Heart right ventricle (tissue), 16 donors: Measurements from ENCODE around the gene ANKEF1. TPM values are rescaled to one million over a fixed set of nuclear protein-coding genes. Genes with fewer than 3 reads are reported as not detected.

Experiments used
- ATAC-seq, 8 donors: fragments of 200-7000 bp; cut with Tn5 transposase; one replicate each; pipeline ENCODE4 v1.9.1; 2020; ENCODE audit warnings: mild to moderate bottlenecking in 8 of 8, moderate library complexity in 8 of 8, moderate number of reproducible peaks in 1 of 8
- DNase-seq, 2 donors: peaks; one replicate each; pipeline ENCODE4 v3.0.0-alpha.2; 2020
- H3K27ac ChIP-seq, 10 donors: fragments of 200-600 bp; sonication (generic) in 2 of 10; one replicate each; pipeline versions ENCODE4 v1.5.0 to v1.8.0; 2020 to 2022; ENCODE audit warnings: mild to moderate bottlenecking in 3 of 10
- H3K27me3 ChIP-seq, 7 donors: fragments of 200-600 bp; one replicate each; pipeline ENCODE4 v1.8.0; 2021 to 2022; ENCODE audit warnings: mild to moderate bottlenecking in 2 of 7
- H3K36me3 ChIP-seq, 9 donors: fragments of 200-600 bp; sonication (generic) in 1 of 9; one replicate each; pipeline versions ENCODE4 v1.5.0 to v1.8.0; 2020 to 2022; ENCODE audit warnings: mild to moderate bottlenecking in 2 of 9
- H3K4me1 ChIP-seq, 9 donors: fragments of 200-600 bp; sonication (generic) in 1 of 9; one replicate each; pipeline versions ENCODE4 v1.5.0 to v1.8.0; 2020 to 2022; ENCODE audit warnings: mild to moderate bottlenecking in 4 of 9
- H3K4me3 ChIP-seq, 10 donors: fragments of 200-600 bp; sonication (generic) in 2 of 10; one replicate each; pipeline versions ENCODE4 v1.5.0 to v1.8.0; 2020 to 2022; ENCODE audit warnings: mild to moderate bottlenecking in 7 of 10, moderate library complexity in 2 of 10
- H3K9me3 ChIP-seq, 11 donors: fragments of 200-600 bp in 10 of 11; sonication (generic) in 2 of 11; one replicate each; pipeline versions ENCODE4 v1.5.0 to v1.8.0; 2013 to 2022; ENCODE audit warnings: mild to moderate bottlenecking in 2 of 11, control low read depth in 1 of 11, moderate library complexity in 1 of 11
- CTCF ChIP-seq, 9 donors: fragments of 200-600 bp; sonication (generic) in 2 of 9; IDR thresholded peaks; one replicate each; pipeline versions ENCODE4 v1.5.0 to v1.8.0; 2021 to 2022; ENCODE audit warnings: antibody characterized with exemption in 9 of 9, mild to moderate bottlenecking in 5 of 9, moderate library complexity in 1 of 9
- WGBS, 2 donors: extraction: QIAGEN DNeasy Blood & Tissue Kit; methylation state at CpG; one replicate each; pipeline ENCODE4 v1.1.7; 2013; ENCODE audit warnings: inconsistent platforms in 1 of 2; 5-methylcytosine and 5-hydroxymethylcytosine counted together
- intact Hi-C, 10 donors: fragments of 100-400 bp; cut with DNase I; formaldehyde crosslinking; loops; one replicate each; pipeline versions ENCODE4 v1.11.1 to v1.14.2; 2022
- polyA plus RNA-seq, 2 donors: library from polyadenylated mRNA; stranded (reverse); fragments of 200-250 nt; gene quantifications; one replicate each; pipeline ENCODE4 v1.2.3, GENCODE V29; 2013
- total RNA-seq, 10 donors: library from RNA; stranded (reverse); fragmentation: NEBNext Ultra II Directional in 3 of 10; extraction: Animal tissue kit (Norgen Biotek cat#: 25700) in 3 of 10; gene quantifications; one replicate each; pipeline versions ENCODE4 v1.2.1 to v1.2.4, GENCODE V29; 2021 to 2023
- donor health status: Arrhythmogenic right ventricular cardiomyopathy.
- donor health status: ischemic (EF 13 %, LVEDD 7.1; RV severe dilation, severe dysfunction).
- donor health status: healthy with polysubstance abuse.
- donor health status: DM: no; HTN: yes; CAD: no.
- donor health status: DM: no; HTN: no; CAD: no.
- donor health status: ischemic (EF 25% LVEDD 6.9; RV normal size, moderate dysfunction).
- donor health status: ischemic (EF 25% LVEDD 5.7; RV mildly dilated, moderate dysfunction).
- donor health status: healthy.
- donor health status: DM: yes; HTN: yes; CAD: no.
- donor health status: Ischemic cardiomyopathy.
- donor health status: ischemic (EF 35%, LVEDD 5.7; RV mildly dilated, moderate dysfunction).
- donor health status: nonischemic (EF 11% LVEDD 7.7; RV severe dilation, severe dysfunction).
- donor health status: DM: yes; HTN: yes; CAD: no.
- donor health status: PGD.
- donor health status: ischemic (EF 29% LVEDD 5.4; RV normal size, mild dysfunction).
- donor health status: nonischemic (EF 23%, LVEDD 6.1; RV moderate dilation, normal function).

ANKEF1 gene
- total and polyA plus RNA-seq, 12 donors = 0.37 to 2.1 (median 1.6) TPM

- H3K36me3 ChIP-seq = no peaks in the 10 kb centered on the region
- H3K4me1 ChIP-seq = no peaks in the 10 kb centered on the region
- H3K4me3 ChIP-seq = no peak overlapping the region
- no peaks in the 10 kb centered on the region for H3K27me3 ChIP-seq
- no peak for TF ChIP-seq CTCF (IDR thresholded peaks at IDR 0.05)
- no peak overlapping the region for H3K27ac ChIP-seq
- 81 to 83% methylated on average over 1 of the region's 1 CpG for WGBS, 2 donors
- peaks cover 0 to 8% (median 3%) of the 10 kb centered on the region in 11 donors for H3K9me3 ChIP-seq
- DNase-seq (no peak), ATAC-seq (peak in 3 of 8 donors; percentile 29 to 63 (median 39))
- intact Hi-C loops = no loop called here
Measured at GRCh38 chr20:9999645-10000044, 35.1 kb upstream of the ANKEF1 start.

GRCh38 chr20:10002866-10003265 is 31.9 kb upstream of the ANKEF1 start:
- H3K27ac ChIP-seq = no peak overlapping the region
- 66 to 81% methylated on average over 1 of the region's 1 CpG for WGBS, 2 donors
- no peak for DNase-seq
- no peaks in the 10 kb centered on the region for H3K9me3 ChIP-seq
- H3K4me3 ChIP-seq = no peak overlapping the region
- H3K4me1 ChIP-seq = no peaks in the 10 kb centered on the region
- no peak for TF ChIP-seq CTCF (IDR thresholded peaks at IDR 0.05)
- ATAC-seq = no peak
- no peaks in the 10 kb centered on the region for H3K27me3 ChIP-seq
- no peaks in the 10 kb centered on the region for H3K36me3 ChIP-seq
- intact Hi-C loops = no loop called here

GRCh38 chr20:10004900-10005299 is 29.9 kb upstream of the ANKEF1 start:
- DNase-seq (no peak), ATAC-seq (no peak)
- TF ChIP-seq CTCF (IDR thresholded peaks at IDR 0.05) = no peak
- H3K27ac ChIP-seq = no peak overlapping the region
- no peaks in the 10 kb centered on the region for H3K27me3 ChIP-seq
- H3K36me3 ChIP-seq = no peaks in the 10 kb centered on the region
- H3K9me3 ChIP-seq = no peaks in the 10 kb centered on the region
- intact Hi-C loops = no loop called here
- 67 to 77% methylated on average over 2 of the region's 2 CpGs for WGBS, 2 donors
- no peaks in the 10 kb centered on the region for H3K4me1 ChIP-seq
- no peak overlapping the region for H3K4me3 ChIP-seq

- H3K4me3 ChIP-seq = no peak overlapping the region
- TF ChIP-seq CTCF (IDR thresholded peaks at IDR 0.05) = no peak
- H3K9me3 ChIP-seq = no peaks in the 10 kb centered on the region
- ATAC-seq (no peak), DNase-seq (no peak)
- intact Hi-C loops = no loop called here
- H3K27ac ChIP-seq = no peak overlapping the region
- no peaks in the 10 kb centered on the region for H3K36me3 ChIP-seq
- no peaks in the 10 kb centered on the region for H3K4me1 ChIP-seq
- 75 to 83% methylated on average over 1 of the region's 1 CpG for WGBS, 2 donors
- no peaks in the 10 kb centered on the region for H3K27me3 ChIP-seq
Measured at GRCh38 chr20:10005885-10006284, 28.9 kb upstream of the ANKEF1 start.
